Endothelial cell of umbilical vein (primary cell): ENCODE measurements around the gene PPIH. TPM values are rescaled to one million over a fixed set of nuclear protein-coding genes. Genes with fewer than 3 reads are reported as not detected.
A peak's percentile ranks its signal among the peaks of the same experiment; 100 is the strongest.

Source experiments
- Bru-seq: library from RNA; stranded (reverse); fragments of 400-500 nt; gene quantifications from one replicate; lab custom pipeline; 2021; lab: Mats Ljungman, UMichigan
- BruChase-seq, 2 experiments: library from RNA; stranded (reverse); fragments of 400-500 nt; gene quantifications; one replicate each; lab custom pipeline; 2021; lab: Mats Ljungman, UMichigan
- BruUV-seq: library from RNA; stranded (reverse); fragments of 400-500 nt; replicated peaks from 2 replicates; lab custom pipeline; 2021; lab: Mats Ljungman, UMichigan
- CTCF ChIA-PET: fragments of 300-600, 350-600 bp; sonication (Branson Sonifier 250); formaldehyde crosslinking; loops from one replicate; lab custom pipeline; 2021; ENCODE audit warnings: antibody characterized with exemption, inconsistent platforms; lab: Charles Lee
- POLR2A ChIA-PET: fragments of 300-600, 350-600 bp; sonication (Branson Sonifier 250); formaldehyde crosslinking; loops from one replicate; lab custom pipeline; 2021; ENCODE audit warnings: antibody characterized with exemption, inconsistent platforms; lab: Charles Lee
- DNase-seq: peaks from one replicate; pipeline ENCODE4 v3.0.0-alpha.2; 2011; ENCODE audit warnings: low read depth, low spot score
- FAIRE-seq: peaks from 2 replicates; lab custom pipeline; 2011; peaks lifted over from hg19 to GRCh38; lab: Jason Lieb, UNC
- H2AFZ ChIP-seq: 2 replicates; pipeline ENCODE4 v1.6.0; 2012; ENCODE audit warnings: low read depth, low read length, control low read depth, inconsistent platforms
- H3K27ac ChIP-seq: 2 replicates; pipeline ENCODE4 v1.5.1; 2011; ENCODE audit warnings: low read depth, mild to moderate bottlenecking, control low read depth, low read length, moderate library complexity; ENCODE audit not compliant: insufficient read depth
- H3K27me3 ChIP-seq, 2 experiments: 2 replicates each; pipeline versions ENCODE4 v1.6.0 to v1.6.1; 2011; ENCODE audit warnings: low read length in 2 of 2, mixed read lengths in 1 of 2; ENCODE audit not compliant: control insufficient read depth in 2 of 2, insufficient read depth in 2 of 2
- H3K36me3 ChIP-seq, 2 experiments: 2 replicates in 1 of 2; 3 replicates in 1 of 2; pipeline ENCODE4 v1.5.1; 2011; ENCODE audit warnings: low read length in 2 of 2, mild to moderate bottlenecking in 1 of 2, moderate library complexity in 1 of 2; ENCODE audit not compliant: control insufficient read depth in 2 of 2, insufficient read depth in 2 of 2; ENCODE audit errors: extremely low read depth in 1 of 2
- H3K4me1 ChIP-seq: 3 replicates; pipeline ENCODE4 v1.5.1; 2011; ENCODE audit warnings: mild to moderate bottlenecking, low read length; ENCODE audit not compliant: control insufficient read depth, insufficient read depth; ENCODE audit errors: extremely low read depth
- H3K4me2 ChIP-seq: 2 replicates; pipeline ENCODE4 v1.6.1; 2011; ENCODE audit warnings: low read length, control low read depth, mixed read lengths; ENCODE audit not compliant: insufficient read depth
- H3K4me3 ChIP-seq, 3 experiments: fragments of 200-600 bp in 1 of 3; sonication (generic), shearing (Covaris generic) in 1 of 3; replicated peaks in 1 of 3; 2 replicates each; pipeline ENCODE4 v1.5.1; 2011 to 2016; ENCODE audit warnings: control low read depth in 3 of 3, low read length in 3 of 3, mild to moderate bottlenecking in 2 of 3, inconsistent platforms in 1 of 3, low read depth in 1 of 3, moderate library complexity in 1 of 3; ENCODE audit not compliant: insufficient read depth in 1 of 3
- H3K79me2 ChIP-seq: 2 replicates; pipeline ENCODE4 v1.6.0; 2012; ENCODE audit warnings: low read length, inconsistent platforms; ENCODE audit not compliant: control insufficient read depth, insufficient read depth
- H3K9ac ChIP-seq: replicated peaks from 2 replicates; pipeline ENCODE3; 2011; ENCODE audit warnings: low read length, control low read depth; ENCODE audit not compliant: insufficient read depth; ENCODE audit errors: extremely low read depth
- H3K9me1 ChIP-seq: replicated peaks from 3 replicates; pipeline ENCODE4 v1.6.0; 2011; ENCODE audit warnings: mild to moderate bottlenecking, low read length; ENCODE audit not compliant: control insufficient read depth, insufficient read depth; ENCODE audit errors: extremely low read depth
- H3K9me3 ChIP-seq: replicated peaks from 2 replicates; pipeline ENCODE4 v1.5.1; 2012; ENCODE audit warnings: low read length, inconsistent platforms; ENCODE audit not compliant: control insufficient read depth, insufficient read depth
- H4K20me1 ChIP-seq: replicated peaks from 2 replicates; pipeline ENCODE3; 2011; ENCODE audit warnings: mild to moderate bottlenecking, low read length; ENCODE audit not compliant: control insufficient read depth, insufficient read depth; ENCODE audit errors: extremely low read depth
- CTCF ChIP-seq, 2 donors: IDR thresholded peaks; 1 replicate in 1 of 2; 2 replicates in 1 of 2; pipeline ENCODE4 v1.5.1; 2011; ENCODE audit warnings: low read length in 2 of 2, mild to moderate bottlenecking in 2 of 2, moderate library complexity in 2 of 2, control low read depth in 1 of 2, inconsistent platforms in 1 of 2, low read depth in 1 of 2; ENCODE audit not compliant: insufficient read depth in 1 of 2; ENCODE audit errors: extremely low read depth in 1 of 2
- MAX ChIP-seq: IDR thresholded peaks from 2 replicates; pipeline ENCODE4 v1.6.1; 2011; ENCODE audit not compliant: insufficient read depth, insufficient read length
- POLR2A ChIP-seq: IDR thresholded peaks from 2 replicates; pipeline ENCODE4 v1.6.1; 2012; ENCODE audit warnings: low read depth, mild to moderate bottlenecking, control low read depth, low read length
- POLR2AphosphoS5 ChIP-seq: IDR thresholded peaks from 2 replicates; pipeline ENCODE4 v1.6.1; 2012; ENCODE audit warnings: low read depth, mild to moderate bottlenecking, control low read depth, low read length, moderate library complexity; ENCODE audit not compliant: insufficient read depth
- dilution Hi-C: fragments of 300-500 bp; cut with MboI; formaldehyde crosslinking; loops from one replicate; pipeline ENCODE4 v1.15.0; 2019; ENCODE audit warnings: low sequenced_read_pairs; ENCODE audit not compliant: extremely low pct_ligation_motif_present
- intact Hi-C: fragments of 100-400 bp; cut with micrococcal nuclease; formaldehyde crosslinking; loops from one replicate; pipeline ENCODE4 v1.10.0; 2022
- long read RNA-seq: library from polyadenylated mRNA; stranded (forward); transcript quantifications from one replicate; pipeline ENCODE4 v2.0.0, GENCODE V29; 2021
- polyA minus RNA-seq, 3 experiments: library from RNA; depleted of rRNA, polyadenylated mRNA; stranded (reverse); fragments of >200 nt; gene quantifications; 1 replicate in 1 of 3; 2 replicates in 2 of 3; pipeline ENCODE4 v1.2.3, GENCODE V29; 2011
- polyA plus RNA-seq, 4 experiments: library from polyadenylated mRNA; depleted of rRNA in 3 of 4; stranded (reverse) in 3 of 4; unstranded in 1 of 4; fragments of >200 nt; gene quantifications; 2 replicates each; pipeline versions ENCODE4 v1.2.1 to v1.2.3, GENCODE V29; 2011 to 2012; ENCODE audit warnings: missing spikeins in 1 of 4
- total RNA-seq: library from RNA; stranded (reverse); gene quantifications from 2 replicates; pipeline ENCODE4 v1.2.3, GENCODE V29; 2021

Gene PPIH
- total RNA-seq (49.3 and 52.1 TPM in 2 replicates), polyA plus RNA-seq (40.0 and 55.2 TPM in 2 replicates), polyA minus RNA-seq (26.0 and 34.8 TPM in 2 replicates), Bru-seq, nascent RNA (percentile 79 among the genes with signal in this experiment), BruChase-seq, experiment 1, labeled RNA remaining after a 6-hour chase (percentile 73 among the genes with signal in this experiment), BruChase-seq, experiment 2, labeled RNA remaining after a 2-hour chase (percentile 75 among the genes with signal in this experiment)
- 63.1 and 73.6 TPM in 2 replicates for polyA plus RNA-seq (2011; cell fraction: cytosol; rRNA removed)
- polyA plus RNA-seq (2011; cell fraction: nucleus; rRNA removed): 35.2 and 57.0 TPM in 2 replicates
- polyA plus RNA-seq (2012): 38.0 and 57.7 TPM in 2 replicates
- polyA minus RNA-seq (2011; cell fraction: cytosol; rRNA and poly(A)+ RNA removed): 30.5 TPM
- 10.5 and 14.0 TPM in 2 replicates for polyA minus RNA-seq (2011; cell fraction: nucleus; rRNA and poly(A)+ RNA removed)
- long read RNA-seq, transcript PPIH-201 (10 exons, 752 nt): major isoform, 28 of 79 reads
- long read RNA-seq, partial matches to known transcripts: 34 of 79 reads
- long read RNA-seq, other reads (novel, unspliced or antisense): 16 of 79 reads

- Histone ChIP-seq H3K4me3 (peak within 1 kb of the TSS; percentile 55 to 86 (median 72)), H3K9me1 (no peaks in the 10 kb centered on the region), H4K20me1 (no peaks in the 10 kb centered on the region), H3K9me3 (no peaks in the 10 kb centered on the region), H3K27ac (peak within 1 kb of the TSS; percentile 14), H3K4me2 (peak within 1 kb of the TSS; percentile 89), H3K27me3 (peaks cover 7 to 8% of the 10 kb centered on the region in 2 experiments), H3K9ac (peak within 1 kb of the TSS; percentile 66), H3K36me3 (peaks cover 0 to 4% of the 10 kb centered on the region in 2 experiments), H2AFZ (peak within 1 kb of the TSS; percentile 82), H3K79me2 (peaks cover 15% of the 10 kb centered on the region), H3K4me1 (peaks cover 14% of the 10 kb centered on the region)
- ChIA-PET CTCF (interaction anchor here (1.0 to 1.5 kb wide), 4 partner anchors 19 to 80 kb away, joined by 4 to 6 read pairs (median 5); partner anchors contain the start of gene YBX1), POLR2A (interaction anchor here (1.0 kb wide), 1 partner anchor 24 kb away, joined by 10 read pairs; the partner anchor contains the start of gene YBX1)
- TF ChIP-seq POLR2AphosphoS5 (peak; percentile 75), CTCF (IDR thresholded peaks at IDR 0.05; ENCODE audit: extremely low read depth in 1 of 2, insufficient read depth in 1 of 2, low read depth in 1 of 2, low read length in 2 of 2) (no peak), MAX (peak; percentile 49), POLR2A (peak; percentile 94)
- intact Hi-C loops: loop anchor here (1.0 to 10.0 kb wide), 5 partner anchors 24 to 483 kb away; partner anchors contain the start of genes C1orf50, CCDC30, FOXJ3 and P3H1
- DNase-seq (peak; percentile 93), FAIRE-seq (peak; percentile 97)
- TSS peak; percentile 95 for BruUV-seq
- dilution Hi-C loops: no loop called here
These were observed at the start of gene PPIH for GRCh38 chr1:42657981-42658876. TSS of gene PPIH (plus strand) at chr1:42658423. CDS start at chr1:42658447, 24 bp downstream.
